Coronary artery (tissue), 2 donors: ENCODE results near the gene TTC22.

ENCODE experiments used
- DNase-seq: peaks from one replicate; pipeline ENCODE4 v3.0.0-alpha.2; 2017; ENCODE audit warnings: low spot score
- H3K27ac ChIP-seq, 2 donors: fragments of 200-600 bp; sonication (generic); one replicate each; pipeline ENCODE4 v1.5.1; 2016 to 2019
- H3K4me3 ChIP-seq: fragments of 200-600 bp; sonication (generic); 2 replicates; pipeline ENCODE4 v1.5.1; 2016; ENCODE audit warnings: mild to moderate bottlenecking, moderate library complexity
- CTCF ChIP-seq: fragments of 200-600 bp; sonication (generic); IDR thresholded peaks from one replicate; pipeline ENCODE4 v1.5.1; 2019; ENCODE audit warnings: antibody characterized with exemption

The TTC22 gene

GRCh38 chr1:54812801-54813484 is 11.8 kb upstream of the TTC22 start:
- DNase-seq = peak; percentile 58
- H3K4me3 ChIP-seq = no peak overlapping the region
- no peak for TF ChIP-seq CTCF

GRCh38 chr1:54811739-54812655 is 10.9 kb upstream of the TTC22 start:
- no peak for TF ChIP-seq CTCF
- no peak overlapping the region for H3K4me3 ChIP-seq
- H3K27ac ChIP-seq = no peak overlapping the region
- DNase-seq = peak; percentile 68

More at GRCh38 chr1:54812801-54813484, 11.8 kb upstream of the TTC22 start:
- H3K27ac ChIP-seq = no peak overlapping the region

- Histone ChIP-seq H3K4me3 (no peak overlapping the region), H3K27ac (no peak overlapping the region)
- DNase-seq = peak; percentile 65
- no peak for TF ChIP-seq CTCF
Observed at GRCh38 chr1:54811066-54811465, 9.9 kb upstream of the TTC22 start.

- H3K27ac ChIP-seq = no peak overlapping the region
Observed at GRCh38 chr1:54810153-54810942, 9.2 kb upstream of the TTC22 start.

GRCh38 chr1:54809496-54810074 is 8.5 kb upstream of the TTC22 start:
- peak; percentile 40 for DNase-seq
- Histone ChIP-seq H3K27ac (no peak overlapping the region), H3K4me3 (no peak overlapping the region)
- no peak for TF ChIP-seq CTCF

More at GRCh38 chr1:54810153-54810942, 9.2 kb upstream of the TTC22 start:
- peak; percentile 66 for DNase-seq
- peak; percentile 59 for TF ChIP-seq CTCF
- no peak overlapping the region for H3K4me3 ChIP-seq

GRCh38 chr1:54808443-54809207 is 7.5 kb upstream of the TTC22 start:
- Histone ChIP-seq H3K27ac (no peak overlapping the region), H3K4me3 (no peak overlapping the region)
- TF ChIP-seq CTCF = no peak
- DNase-seq = peak; percentile 53
